SK-N-SH (cell line): ENCODE results near the gene ITGAE.

Source experiments
- CHD2 ChIP-seq: fragments of 150-350 bp; IDR thresholded peaks from 2 replicates; pipeline ENCODE4 v1.6.1; 2018; ENCODE audit warnings: low read length; ENCODE audit not compliant: partially characterized antibody
- FOXM1 ChIP-seq: IDR thresholded peaks from 2 replicates; pipeline ENCODE4 v1.4.0; 2012; ENCODE audit warnings: low read depth, mild to moderate bottlenecking
- GABPA ChIP-seq: IDR thresholded peaks from 2 replicates; pipeline ENCODE4 v1.4.0; 2012; ENCODE audit warnings: low read depth, mild to moderate bottlenecking
- GATA2 ChIP-seq: sonication (generic); formaldehyde crosslinking; IDR thresholded peaks from 2 replicates; pipeline ENCODE4 v1.5.0; 2020; ENCODE audit warnings: mild to moderate bottlenecking, missing genetic modification reagents
- SIN3A ChIP-seq: IDR thresholded peaks from 2 replicates; pipeline ENCODE4 v1.6.1; 2012; ENCODE audit warnings: low read depth, mild to moderate bottlenecking, low read length, moderate library complexity, borderline replicate concordance
- SMC3 ChIP-seq: IDR thresholded peaks from 2 replicates; pipeline ENCODE4 v1.6.1; 2012; ENCODE audit warnings: low read depth, low read length, improper control_type of control experiment
- TF ChIP-seq, protein P1 (sequence below): fragments of 200-600 bp; sonication (generic); IDR thresholded peaks from 2 replicates; pipeline ENCODE4 v1.6.1; 2017; ENCODE audit warnings: antibody characterized with exemption, mild to moderate bottlenecking, moderate library complexity
- TF ChIP-seq, protein P2 (sequence below): IDR thresholded peaks from 2 replicates; pipeline ENCODE4; 2012

DNA sequence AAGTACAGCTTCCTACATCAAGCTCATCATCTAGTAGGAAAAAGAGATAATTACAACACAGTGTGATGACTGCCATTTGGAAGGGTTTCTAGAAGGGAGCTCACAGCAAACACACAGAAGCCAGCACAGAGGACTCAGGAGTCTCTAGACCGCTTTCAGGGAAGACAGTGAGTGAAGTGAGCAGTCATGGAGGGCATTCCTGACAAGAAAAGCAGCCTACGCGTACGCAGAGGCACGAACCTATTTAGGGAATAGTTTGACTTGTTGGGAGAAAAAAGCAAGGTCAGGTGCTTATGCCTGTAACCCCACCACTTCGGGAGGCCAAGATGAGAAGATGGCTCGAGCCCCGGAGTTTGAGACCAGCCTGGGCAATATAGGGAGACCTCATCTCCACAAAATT lies 85.7 kb downstream of the ITGAE start:
- TF ChIP-seq, protein P1, sequence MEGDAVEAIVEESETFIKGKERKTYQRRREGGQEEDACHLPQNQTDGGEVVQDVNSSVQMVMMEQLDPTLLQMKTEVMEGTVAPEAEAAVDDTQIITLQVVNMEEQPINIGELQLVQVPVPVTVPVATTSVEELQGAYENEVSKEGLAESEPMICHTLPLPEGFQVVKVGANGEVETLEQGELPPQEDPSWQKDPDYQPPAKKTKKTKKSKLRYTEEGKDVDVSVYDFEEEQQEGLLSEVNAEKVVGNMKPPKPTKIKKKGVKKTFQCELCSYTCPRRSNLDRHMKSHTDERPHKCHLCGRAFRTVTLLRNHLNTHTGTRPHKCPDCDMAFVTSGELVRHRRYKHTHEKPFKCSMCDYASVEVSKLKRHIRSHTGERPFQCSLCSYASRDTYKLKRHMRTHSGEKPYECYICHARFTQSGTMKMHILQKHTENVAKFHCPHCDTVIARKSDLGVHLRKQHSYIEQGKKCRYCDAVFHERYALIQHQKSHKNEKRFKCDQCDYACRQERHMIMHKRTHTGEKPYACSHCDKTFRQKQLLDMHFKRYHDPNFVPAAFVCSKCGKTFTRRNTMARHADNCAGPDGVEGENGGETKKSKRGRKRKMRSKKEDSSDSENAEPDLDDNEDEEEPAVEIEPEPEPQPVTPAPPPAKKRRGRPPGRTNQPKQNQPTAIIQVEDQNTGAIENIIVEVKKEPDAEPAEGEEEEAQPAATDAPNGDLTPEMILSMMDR: no peak
- TF ChIP-seq GABPA: no peak
- TF ChIP-seq GATA2 (CRISPR knock-in tag): no peak
- no peak for TF ChIP-seq FOXM1
- TF ChIP-seq SIN3A: no peak
- no peak for TF ChIP-seq CHD2
- no peak for TF ChIP-seq SMC3
- TF ChIP-seq, protein P2, sequence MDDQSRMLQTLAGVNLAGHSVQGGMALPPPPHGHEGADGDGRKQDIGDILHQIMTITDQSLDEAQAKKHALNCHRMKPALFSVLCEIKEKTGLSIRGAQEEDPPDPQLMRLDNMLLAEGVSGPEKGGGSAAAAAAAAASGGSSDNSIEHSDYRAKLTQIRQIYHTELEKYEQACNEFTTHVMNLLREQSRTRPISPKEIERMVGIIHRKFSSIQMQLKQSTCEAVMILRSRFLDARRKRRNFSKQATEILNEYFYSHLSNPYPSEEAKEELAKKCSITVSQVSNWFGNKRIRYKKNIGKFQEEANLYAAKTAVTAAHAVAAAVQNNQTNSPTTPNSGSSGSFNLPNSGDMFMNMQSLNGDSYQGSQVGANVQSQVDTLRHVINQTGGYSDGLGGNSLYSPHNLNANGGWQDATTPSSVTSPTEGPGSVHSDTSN: no peak
